Measurements from ENCODE around the gene PCDH19.

PCDH19 gene

GRCh38 chrX:100407147-100407783 lies 2.8 kb downstream of the PCDH19 start:
- no peak for DNase-seq (ENCODE audit: low read depth)

- no peak for DNase-seq (ENCODE audit: low read depth)
Observed at GRCh38 chrX:100405424-100405823, 4.6 kb downstream of the PCDH19 start.

- no peak for DNase-seq (ENCODE audit: low read depth)
Observed at GRCh38 chrX:100404851-100405250, 5.2 kb downstream of the PCDH19 start.

GRCh38 chrX:100395781-100396180 lies 14.3 kb downstream of the PCDH19 start:
- no peak for DNase-seq (ENCODE audit: low read depth)

- no peak for DNase-seq (ENCODE audit: low read depth)
Observed at GRCh38 chrX:100381619-100382018, 28.5 kb downstream of the PCDH19 start.

- no peak for DNase-seq (ENCODE audit: low read depth)
Observed at GRCh38 chrX:100379388-100379986, 30.6 kb downstream of the PCDH19 start.

GRCh38 chrX:100377826-100378225 lies 32.2 kb downstream of the PCDH19 start:
- DNase-seq (ENCODE audit: low read depth), result no peak

GRCh38 chrX:100376576-100376975 lies 33.5 kb downstream of the PCDH19 start:
- DNase-seq (ENCODE audit: low read depth), result no peak

GRCh38 chrX:100373673-100374072 lies 36.4 kb downstream of the PCDH19 start:
- DNase-seq (ENCODE audit: low read depth), result no peak

GRCh38 chrX:100368167-100368566 lies 41.9 kb downstream of the PCDH19 start:
- DNase-seq (ENCODE audit: low read depth), result no peak

- DNase-seq (ENCODE audit: low read depth), result no peak
Observed at GRCh38 chrX:100363896-100364295, 46.2 kb downstream of the PCDH19 start.

- no peak for DNase-seq (ENCODE audit: low read depth)
Observed at GRCh38 chrX:100358766-100359165, 51.3 kb downstream of the PCDH19 start.

GRCh38 chrX:100356351-100356896 lies 53.6 kb downstream of the PCDH19 start:
- DNase-seq (ENCODE audit: low read depth), result no peak

GRCh38 chrX:100355680-100356079 lies 54.4 kb downstream of the PCDH19 start:
- no peak for DNase-seq (ENCODE audit: low read depth)

- no peak for DNase-seq (ENCODE audit: low read depth)
Observed at GRCh38 chrX:100353326-100353725, 56.7 kb downstream of the PCDH19 start.

- no peak for DNase-seq (ENCODE audit: low read depth)
Observed at GRCh38 chrX:100350704-100351489, 59.2 kb downstream of the PCDH19 start.

- no peak for DNase-seq (ENCODE audit: low read depth)
Observed at GRCh38 chrX:100349391-100349790, 60.7 kb downstream of the PCDH19 start.

- no peak for DNase-seq (ENCODE audit: low read depth)
Observed at GRCh38 chrX:100341142-100341510, 68.9 kb downstream of the PCDH19 start.

GRCh38 chrX:100340491-100341141 lies 69.5 kb downstream of the PCDH19 start:
- DNase-seq (ENCODE audit: low read depth), result no peak

- DNase-seq (ENCODE audit: low read depth), result no peak
Observed at GRCh38 chrX:100328351-100328750, 81.7 kb downstream of the PCDH19 start.

GRCh38 chrX:100319716-100320115 lies 90.4 kb downstream of the PCDH19 start:
- DNase-seq (ENCODE audit: low read depth), result no peak

GRCh38 chrX:100316987-100317386 lies 93.1 kb downstream of the PCDH19 start:
- no peak for DNase-seq (ENCODE audit: low read depth)
